Stomach (tissue), 9 donors: Measurements from ENCODE around the gene RHBDL3. TPM values are rescaled to one million over a fixed set of nuclear protein-coding genes. Genes with fewer than 3 reads are reported as not detected.

Source experiments
- DNase-seq, 2 donors: peaks; one replicate each; pipeline versions ENCODE4 v3.0.0 to v3.0.0-alpha.2; 2013 to 2019
- H3K27ac ChIP-seq, 5 donors: fragments of 200-600 bp in 4 of 5; sonication (generic) in 4 of 5; one replicate each; pipeline ENCODE4 v1.5.1; 2013 to 2019; ENCODE audit warnings: mild to moderate bottlenecking in 1 of 5, moderate library complexity in 1 of 5
- H3K27me3 ChIP-seq, 3 donors: fragments of 200-600 bp; sonication (generic); one replicate each; pipeline ENCODE4 v1.5.1; 2017 to 2019; ENCODE audit warnings: mixed run types in 1 of 3
- H3K36me3 ChIP-seq, 4 donors: fragments of 200-600 bp; sonication (generic); 1 replicate in 3 of 4; 2 replicates in 1 of 4; pipeline ENCODE4 v1.5.1; 2016 to 2019
- H3K4me1 ChIP-seq, 4 donors: fragments of 200-600 bp; sonication (generic); one replicate each; pipeline ENCODE4 v1.5.1; 2016 to 2019
- H3K4me3 ChIP-seq, 4 donors: fragments of 200-600 bp; sonication (generic) in 3 of 4; one replicate each; pipeline ENCODE4 v1.5.1; 2016 to 2019; ENCODE audit warnings: mild to moderate bottlenecking in 1 of 4
- H3K9me3 ChIP-seq, 4 donors: fragments of 200-600 bp; sonication (generic); one replicate each; pipeline ENCODE4 v1.5.1; 2016 to 2019
- CTCF ChIP-seq, 7 experiments: fragments of 450-650 bp in 4 of 7; fragments of 200-600 bp in 3 of 7; sonication (generic) in 3 of 7; IDR thresholded peaks; one replicate each; pipeline ENCODE4 v1.5.1; 2016 to 2019; ENCODE audit warnings: antibody characterized with exemption in 7 of 7, control low read depth in 2 of 7, mild to moderate bottlenecking in 1 of 7
- EP300 ChIP-seq: sonication (generic); formaldehyde crosslinking; IDR thresholded peaks from one replicate; pipeline ENCODE4 v1.6.1; 2017; ENCODE audit warnings: antibody characterized with exemption
- POLR2A ChIP-seq, 4 donors: fragments of 450-650 bp; IDR thresholded peaks; one replicate each; pipeline ENCODE4 v1.6.1; 2016; ENCODE audit warnings: antibody characterized with exemption in 4 of 4, control low read depth in 2 of 4, mild to moderate bottlenecking in 1 of 4, moderate library complexity in 1 of 4
- POLR2AphosphoS5 ChIP-seq, 3 donors: sonication (generic); formaldehyde crosslinking; IDR thresholded peaks; one replicate each; pipeline ENCODE4 v1.6.1; 2016; ENCODE audit warnings: antibody characterized with exemption in 3 of 3
- WGBS, 5 donors: extraction: QIAGEN DNeasy Blood & Tissue Kit in 3 of 5; methylation state at CpG; one replicate each; pipeline versions ENCODE4 v1.1.5 to v1.1.7; 2013 to 2018; 5-methylcytosine and 5-hydroxymethylcytosine counted together
- intact Hi-C: fragments of 100-400 bp; cut with DNase I; formaldehyde crosslinking; loops from one replicate; pipeline ENCODE4 v1.15.1; 2023; ENCODE audit warnings: low total_unique reads
- polyA plus RNA-seq, 3 donors: library from polyadenylated mRNA; stranded (reverse); fragments of 200-250 nt; gene quantifications; one replicate each; pipeline ENCODE4 v1.2.3, GENCODE V29; 2013
- total RNA-seq, 5 donors: library from RNA; depleted of rRNA; stranded (reverse); fragments of >200 nt; gene quantifications; one replicate each; pipeline versions ENCODE4 v1.1.0 to v1.2.3, GENCODE V29; 2014 to 2016
- donor health status: healthy with polysubstance abuse.
- donor health status: Bipolar disorder and iron deficiency.
- donor health status: healthy.

RHBDL3 gene
- total and polyA plus RNA-seq, 8 donors: 0.31 to 15.2 (median 1.8) TPM; not detected in 2

GRCh38 chr17:32286518-32286900, 20.9 kb downstream of the RHBDL3 start:
- intact Hi-C loops: no loop called here
- TF ChIP-seq POLR2A (IDR thresholded peaks at IDR 0.05): no peak
- TF ChIP-seq EP300: no peak
- TF ChIP-seq CTCF (IDR thresholded peaks at IDR 0.05): no peak
- no peak for TF ChIP-seq POLR2AphosphoS5 (IDR thresholded peaks at IDR 0.05)
- WGBS, 5 donors: 76 to 87% (median 80%) methylated on average over 4 to 5 of the region's 5 CpGs

GRCh38 chr17:32287804-32288511, 22.3 kb downstream of the RHBDL3 start:
- DNase-seq: no peak
- no peak overlapping the region for H3K4me3 ChIP-seq
- no peaks in the 10 kb centered on the region for H3K36me3 ChIP-seq
- H3K9me3 ChIP-seq: no peaks in the 10 kb centered on the region
- no peak overlapping the region for H3K27ac ChIP-seq
- H3K27me3 ChIP-seq: peaks cover 0 to 13% (median 0%) of the 10 kb centered on the region in 3 donors
- no peak for TF ChIP-seq EP300
- no peak for TF ChIP-seq CTCF (IDR thresholded peaks at IDR 0.05)
- TF ChIP-seq POLR2A (IDR thresholded peaks at IDR 0.05): no peak
- TF ChIP-seq POLR2AphosphoS5 (IDR thresholded peaks at IDR 0.05): no peak
- 86 to 93% (median 88%) methylated on average over 10 of the region's 10 CpGs for WGBS, 5 donors
- intact Hi-C loops: no loop called here
- H3K4me1 ChIP-seq: peaks cover 0 to 6% (median 0%) of the 10 kb centered on the region in 4 donors

More at GRCh38 chr17:32286518-32286900, 20.9 kb downstream of the RHBDL3 start:
- Histone ChIP-seq H3K4me3 (no peak overlapping the region), H3K27ac (no peak overlapping the region), H3K27me3 (peaks cover 0 to 16% (median 0%) of the 10 kb centered on the region in 3 donors), H3K36me3 (no peaks in the 10 kb centered on the region), H3K4me1 (peaks cover 0 to 6% (median 0%) of the 10 kb centered on the region in 4 donors), H3K9me3 (no peaks in the 10 kb centered on the region)
- DNase-seq: no peak

GRCh38 chr17:32288615-32289014, 23.0 kb downstream of the RHBDL3 start:
- H3K27ac ChIP-seq: no peak overlapping the region
- H3K4me1 ChIP-seq: peaks cover 0 to 6% (median 0%) of the 10 kb centered on the region in 4 donors
- intact Hi-C loops: no loop called here

More at GRCh38 chr17:32288615-32289014, 23.0 kb downstream of the RHBDL3 start:
- Histone ChIP-seq H3K36me3 (no peaks in the 10 kb centered on the region), H3K4me3 (no peak overlapping the region), H3K9me3 (no peaks in the 10 kb centered on the region), H3K27me3 (peaks cover 0 to 10% (median 0%) of the 10 kb centered on the region in 3 donors)
- TF ChIP-seq POLR2AphosphoS5 (IDR thresholded peaks at IDR 0.05) (no peak), POLR2A (IDR thresholded peaks at IDR 0.05) (no peak), EP300 (no peak), CTCF (IDR thresholded peaks at IDR 0.05) (no peak)
- 56 to 83% (median 73%) methylated on average over 11 of the region's 11 CpGs for WGBS, 5 donors
- no peak for DNase-seq
